ENCODE results near the gene KCNMA1. TPM values are rescaled to one million over a fixed set of nuclear protein-coding genes. Genes with fewer than 3 reads are reported as not detected.

Gene KCNMA1
- total RNA-seq, 1 donor from 2014 or later: 2.0 TPM

GRCh38 chr10:77492368-77492994 lies 145.1 kb downstream of the KCNMA1 start:
- intact Hi-C loops (cut with DNase I): no loop called here
- no peak for ATAC-seq (ENCODE audit: poor library complexity)

GRCh38 chr10:77490534-77491314 lies 146.9 kb downstream of the KCNMA1 start:
- intact Hi-C loops (cut with DNase I): no loop called here
- ATAC-seq (ENCODE audit: poor library complexity): no peak

More at GRCh38 chr10:77492368-77492994, 145.1 kb downstream of the KCNMA1 start:
- no peak for DNase-seq

GRCh38 chr10:77486517-77486916 lies 151.1 kb downstream of the KCNMA1 start:
- no peak for ATAC-seq (ENCODE audit: poor library complexity)
- intact Hi-C loops (cut with DNase I): no loop called here
- DNase-seq: no peak

More at GRCh38 chr10:77490534-77491314, 146.9 kb downstream of the KCNMA1 start:
- DNase-seq: no peak

GRCh38 chr10:77485847-77486246 lies 151.8 kb downstream of the KCNMA1 start:
- intact Hi-C loops (cut with DNase I): no loop called here
- no peak for ATAC-seq (ENCODE audit: poor library complexity)
- no peak for DNase-seq

GRCh38 chr10:77482072-77482471 lies 155.5 kb downstream of the KCNMA1 start:
- intact Hi-C loops (cut with DNase I): no loop called here
- DNase-seq (no peak), ATAC-seq (ENCODE audit: poor library complexity) (no peak)

- no peak for ATAC-seq (ENCODE audit: poor library complexity)
- intact Hi-C loops (cut with DNase I): no loop called here
- DNase-seq: no peak
Measured at GRCh38 chr10:77479586-77479985, 158.0 kb downstream of the KCNMA1 start.

- no peak for DNase-seq
- ATAC-seq (ENCODE audit: poor library complexity): no peak
- intact Hi-C loops (cut with DNase I): no loop called here
Measured at GRCh38 chr10:77478962-77479359, 158.6 kb downstream of the KCNMA1 start.

GRCh38 chr10:77478247-77478961 lies 159.2 kb downstream of the KCNMA1 start:
- intact Hi-C loops (cut with DNase I): no loop called here
- DNase-seq (no peak), ATAC-seq (ENCODE audit: poor library complexity) (no peak)

- no peak for ATAC-seq (ENCODE audit: poor library complexity)
- no peak for DNase-seq
- intact Hi-C loops (cut with DNase I): no loop called here
Measured at GRCh38 chr10:77475522-77475921, 162.1 kb downstream of the KCNMA1 start.

GRCh38 chr10:77474939-77475338 lies 162.7 kb downstream of the KCNMA1 start:
- DNase-seq (no peak), ATAC-seq (ENCODE audit: poor library complexity) (no peak)
- intact Hi-C loops (cut with DNase I): no loop called here

- no peak for ATAC-seq (ENCODE audit: poor library complexity)
Measured at GRCh38 chr10:77474386-77474785, 163.2 kb downstream of the KCNMA1 start.

GRCh38 chr10:77472146-77472545 lies 165.5 kb downstream of the KCNMA1 start:
- no peak for DNase-seq
- ATAC-seq (ENCODE audit: poor library complexity): no peak
- intact Hi-C loops (cut with DNase I): no loop called here

More at GRCh38 chr10:77474386-77474785, 163.2 kb downstream of the KCNMA1 start:
- no peak for DNase-seq
- intact Hi-C loops (cut with DNase I): no loop called here

- no peak for ATAC-seq (ENCODE audit: poor library complexity)
- intact Hi-C loops (cut with DNase I): no loop called here
- DNase-seq: no peak
Measured at GRCh38 chr10:77471069-77471536, 166.5 kb downstream of the KCNMA1 start.

GRCh38 chr10:77467422-77467963 lies 170.1 kb downstream of the KCNMA1 start:
- intact Hi-C loops (cut with DNase I): no loop called here
- DNase-seq (no peak), ATAC-seq (ENCODE audit: poor library complexity) (no peak)

- no peak for DNase-seq
- ATAC-seq (ENCODE audit: poor library complexity): no peak
- intact Hi-C loops (cut with DNase I): no loop called here
Measured at GRCh38 chr10:77463967-77464745, 173.5 kb downstream of the KCNMA1 start.

- no peak for DNase-seq
- no peak for ATAC-seq (ENCODE audit: poor library complexity)
- intact Hi-C loops (cut with DNase I): no loop called here
Measured at GRCh38 chr10:77463499-77463898, 174.1 kb downstream of the KCNMA1 start.

- no peak for DNase-seq
- ATAC-seq (ENCODE audit: poor library complexity): no peak
- intact Hi-C loops (cut with DNase I): no loop called here
Measured at GRCh38 chr10:77461636-77462296, 175.8 kb downstream of the KCNMA1 start.

GRCh38 chr10:77459905-77460304 lies 177.7 kb downstream of the KCNMA1 start:
- intact Hi-C loops (cut with DNase I): no loop called here
- DNase-seq: no peak
- ATAC-seq (ENCODE audit: poor library complexity): no peak
